ENCODE measurements around the gene FRA10AC1. TPM values are rescaled to one million over a fixed set of nuclear protein-coding genes. Genes with fewer than 3 reads are reported as not detected.
"Not testable (repeated sequence)": the region's sequence is repeated elsewhere in the genome, so short reads cannot be mapped to it uniquely, and the experiment has no call there.

Gene FRA10AC1
- total RNA-seq, 4 donors from 2014 or later: 6.0 to 25.2 (median 12.7) TPM

GRCh38 chr10:93704451-93704850, 2.1 kb upstream of the FRA10AC1 start:
- ATAC-seq (ENCODE audit: low FRiP score): no peak
- TF ChIP-seq CTCF (IDR thresholded peaks at IDR 0.05): no peak
- no peak for DNase-seq (ENCODE audit: low spot score)

- DNase-seq (ENCODE audit: low spot score) (no peak), ATAC-seq (ENCODE audit: low FRiP score) (no peak)
- no peak for TF ChIP-seq CTCF (IDR thresholded peaks at IDR 0.05)
Observed at GRCh38 chr10:93703841-93704240, 1.4 kb upstream of the FRA10AC1 start.

GRCh38 chr10:93703066-93703465, 674 bp upstream of the FRA10AC1 start:
- no peak for TF ChIP-seq CTCF (IDR thresholded peaks at IDR 0.05)
- ATAC-seq (ENCODE audit: low FRiP score) (no peak), DNase-seq (ENCODE audit: low spot score) (no peak)

- no peak for DNase-seq (ENCODE audit: low spot score)
- peak; percentile 26 for ATAC-seq (ENCODE audit: low FRiP score)
- TF ChIP-seq CTCF (IDR thresholded peaks at IDR 0.05): no peak
Observed at GRCh38 chr10:93701866-93702209, 554 bp downstream of the FRA10AC1 start.

GRCh38 chr10:93697207-93697606, 5.2 kb downstream of the FRA10AC1 start:
- ATAC-seq (ENCODE audit: low FRiP score) (no peak), DNase-seq (ENCODE audit: low spot score) (no peak)
- no peak for TF ChIP-seq CTCF (IDR thresholded peaks at IDR 0.05)

GRCh38 chr10:93696582-93696981, 5.8 kb downstream of the FRA10AC1 start:
- DNase-seq (ENCODE audit: low spot score); ATAC-seq (ENCODE audit: low FRiP score): not testable (repeated sequence)

GRCh38 chr10:93695740-93696139, 6.7 kb downstream of the FRA10AC1 start:
- ATAC-seq (ENCODE audit: low FRiP score): no peak

More at GRCh38 chr10:93695740-93696139, 6.7 kb downstream of the FRA10AC1 start:
- no peak for DNase-seq (ENCODE audit: low spot score)
- TF ChIP-seq CTCF (IDR thresholded peaks at IDR 0.05): no peak

All from omental fat pad (tissue), 4 donors.